HG02981 (cell line): Measurements from ENCODE around the gene GPT2.
A peak's percentile ranks its signal among the peaks of the same experiment; 100 is the strongest.
"Not testable (repeated sequence)": the region's sequence is repeated elsewhere in the genome, so short reads cannot be mapped to it uniquely, and the experiment has no call there.

Source experiments
- ATAC-seq: cut with Tn5 transposase; IDR thresholded peaks from one replicate; pipeline ENCODE4 v1.9.1; 2021; ENCODE audit warnings: mild to moderate bottlenecking, moderate library complexity; ENCODE audit not compliant: unreplicated experiment

Gene GPT2

DNA sequence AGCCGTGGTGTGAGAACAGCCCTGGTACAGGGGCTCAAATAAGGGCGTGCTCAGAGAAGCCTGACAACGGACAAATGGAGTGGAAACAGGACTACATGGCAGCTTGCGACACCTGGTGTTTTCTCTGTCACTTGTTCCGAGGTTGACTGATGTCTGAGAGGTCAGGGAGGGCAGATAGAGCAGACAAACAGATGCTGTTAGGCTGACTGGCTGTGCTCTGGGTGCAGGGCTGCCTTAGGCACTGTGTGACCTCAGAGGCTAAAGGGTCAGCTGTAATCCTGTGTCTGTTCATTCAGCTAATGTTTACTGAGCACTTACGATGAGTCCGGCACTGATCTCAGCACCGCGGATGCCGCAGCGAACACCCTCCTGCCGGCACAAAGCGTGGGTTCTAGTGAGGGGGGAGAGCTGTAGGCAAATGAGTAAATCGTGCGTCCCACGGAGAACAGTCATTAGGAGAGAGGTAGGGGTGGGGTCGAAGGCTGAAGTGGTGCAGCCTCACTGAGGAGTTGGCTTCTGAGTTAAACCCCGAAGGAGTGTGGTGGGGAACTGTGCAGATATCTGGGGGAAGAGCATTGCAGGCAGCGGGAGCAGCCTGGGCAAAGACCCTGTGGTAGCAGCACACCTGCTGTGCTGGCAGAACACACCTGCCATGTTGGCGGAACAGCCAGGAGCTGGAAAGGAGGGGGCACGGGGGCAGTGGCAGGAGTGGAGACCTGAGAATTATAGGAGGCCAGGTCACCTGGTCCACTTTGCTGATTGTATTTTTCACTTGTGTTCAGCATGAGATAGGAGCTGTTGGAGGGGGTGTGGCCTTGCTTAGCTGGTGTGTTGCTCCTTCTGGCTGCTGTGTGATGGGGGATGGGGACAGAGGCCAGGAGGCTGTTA lies 35.0 kb downstream of the GPT2 start:
- ATAC-seq, result peak; percentile 86

DNA sequence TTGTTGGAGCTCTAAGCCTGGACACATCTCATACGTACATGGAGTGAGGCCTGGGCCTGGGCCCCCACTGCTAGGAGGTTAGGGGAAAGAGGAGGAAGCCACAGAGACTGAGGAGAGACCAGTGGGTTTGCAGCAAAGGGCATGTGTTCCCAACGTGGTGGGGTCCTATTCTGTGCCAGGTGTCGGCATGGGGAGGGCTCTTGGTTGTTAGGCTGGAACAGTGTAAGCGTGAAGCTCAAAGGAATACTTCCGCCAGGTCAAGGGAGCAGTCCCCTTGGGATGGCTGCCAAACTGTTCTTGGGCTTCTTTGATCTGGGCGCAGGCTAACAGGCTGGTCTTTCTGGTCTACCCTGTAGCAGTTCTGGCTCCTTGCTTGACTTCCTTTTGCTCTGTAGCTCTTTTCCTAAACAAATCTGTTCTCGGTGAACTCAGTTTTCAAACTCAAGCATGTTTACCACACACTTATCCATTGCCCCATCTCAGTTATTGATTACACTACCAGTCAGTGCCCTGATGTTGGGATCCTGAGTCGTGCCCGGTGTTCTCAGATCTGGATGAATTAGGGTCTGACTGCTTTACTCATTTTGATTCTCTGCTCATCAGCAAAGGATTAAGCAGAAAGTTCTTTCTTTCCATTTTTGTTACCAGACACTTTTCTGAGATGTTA lies 36.4 kb downstream of the GPT2 start:
- ATAC-seq, result no peak

DNA sequence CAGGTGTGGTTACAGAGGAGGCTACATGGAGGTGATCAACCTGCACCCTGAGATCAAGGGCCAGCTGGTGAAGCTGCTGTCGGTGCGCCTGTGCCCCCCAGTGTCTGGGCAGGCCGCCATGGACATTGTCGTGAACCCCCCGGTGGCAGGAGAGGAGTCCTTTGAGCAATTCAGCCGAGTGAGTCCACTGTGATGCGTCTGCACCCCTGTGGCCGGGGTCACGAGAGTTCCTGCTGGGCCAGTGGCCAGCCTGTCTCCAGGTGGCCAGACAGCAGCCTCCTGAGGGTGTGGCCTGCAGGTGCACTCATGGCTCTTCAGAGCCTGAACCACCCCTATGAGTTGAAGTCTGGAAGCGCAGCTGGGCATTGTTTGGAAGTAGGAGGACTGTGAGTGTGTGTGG lies 38.1 kb downstream of the GPT2 start:
- ATAC-seq, result no peak

DNA sequence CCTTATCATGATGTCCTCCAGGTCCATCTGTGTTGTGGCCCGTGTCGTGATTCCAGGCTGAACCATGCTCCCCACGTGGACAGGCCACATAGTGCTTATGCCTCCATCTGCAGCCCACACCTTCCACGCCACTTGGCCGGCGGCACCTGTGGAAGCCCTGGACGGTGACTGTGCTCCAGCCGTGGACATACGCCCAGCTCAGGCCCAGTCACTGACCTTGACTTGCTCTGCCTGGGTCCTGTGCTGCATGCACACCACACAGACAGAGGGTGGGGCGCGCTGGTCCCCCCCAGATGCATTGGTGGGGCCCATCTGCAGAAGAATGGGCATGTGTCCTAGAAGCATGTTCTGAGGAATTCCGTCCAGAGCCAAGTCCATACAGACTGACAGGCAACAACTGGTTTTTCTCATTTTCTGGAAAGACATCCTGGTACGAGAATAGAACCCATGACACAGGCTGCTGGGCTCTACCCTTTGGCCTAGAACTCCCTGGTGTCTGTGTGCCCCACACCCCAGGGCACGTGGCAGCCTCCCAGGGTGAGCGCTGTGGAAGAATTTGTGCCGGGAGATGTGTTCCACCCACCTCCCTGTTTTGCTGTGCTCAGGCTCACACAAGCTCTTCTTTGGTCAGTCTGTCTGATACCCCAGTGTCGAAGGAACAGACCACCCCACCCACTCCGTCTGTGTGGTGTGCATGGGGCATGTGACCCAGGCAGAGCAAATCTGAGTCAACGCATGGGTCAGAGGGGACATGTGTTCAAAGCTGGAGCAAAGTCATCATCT lies 39.5 kb downstream of the GPT2 start:
- no peak for ATAC-seq

DNA sequence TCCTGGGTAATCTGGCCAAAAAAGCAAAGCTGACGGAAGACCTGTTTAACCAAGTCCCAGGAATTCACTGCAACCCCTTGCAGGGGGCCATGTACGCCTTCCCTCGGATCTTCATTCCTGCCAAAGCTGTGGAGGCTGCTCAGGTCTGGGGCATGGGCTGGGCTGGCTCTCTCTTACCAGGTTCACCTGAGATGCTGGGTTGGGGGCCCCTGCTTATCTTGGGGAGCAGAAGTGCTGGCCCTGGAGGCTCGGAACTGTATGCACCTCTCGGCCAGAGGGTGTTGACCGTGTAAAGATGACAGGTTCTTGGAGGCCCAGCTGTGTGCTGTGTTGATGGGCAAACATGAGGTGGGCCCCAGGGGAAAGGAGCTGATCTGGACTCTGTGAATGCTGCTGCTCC lies 40.2 kb downstream of the GPT2 start:
- no peak for ATAC-seq

DNA sequence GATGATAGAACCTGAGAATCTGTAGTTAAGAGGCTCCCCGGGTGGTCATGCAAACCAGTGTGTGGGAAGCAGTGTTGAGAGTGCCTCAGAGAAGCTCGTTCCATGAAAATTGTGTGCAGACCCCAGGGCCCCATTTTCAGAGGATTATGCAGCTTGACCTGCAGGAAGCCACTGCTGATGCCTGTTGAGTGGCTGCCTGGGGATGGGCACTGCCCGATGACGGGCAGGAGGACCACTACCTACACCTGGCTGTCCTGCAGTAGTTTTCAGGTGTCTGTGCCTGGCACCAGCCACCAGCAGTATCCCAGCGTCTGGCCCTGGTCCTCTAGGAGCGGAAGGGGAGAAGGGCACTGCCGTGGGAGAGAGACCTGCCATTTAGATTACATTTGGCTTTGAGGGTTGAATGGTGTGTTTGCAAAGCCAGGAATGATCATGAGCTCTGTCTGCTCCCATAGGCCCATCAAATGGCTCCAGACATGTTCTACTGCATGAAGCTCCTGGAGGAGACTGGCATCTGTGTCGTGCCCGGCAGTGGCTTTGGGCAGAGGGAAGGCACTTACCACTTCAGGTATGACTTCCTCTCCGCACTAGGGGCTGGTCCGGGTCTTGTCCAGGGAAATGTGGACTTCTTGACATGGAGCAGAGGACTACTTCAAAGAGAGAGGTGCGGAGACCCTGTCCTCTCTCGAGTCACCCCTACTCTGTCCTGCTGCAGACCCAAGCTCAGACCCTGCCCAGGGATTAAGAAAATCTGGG lies 42.5 kb downstream of the GPT2 start:
- ATAC-seq, result no peak

DNA sequence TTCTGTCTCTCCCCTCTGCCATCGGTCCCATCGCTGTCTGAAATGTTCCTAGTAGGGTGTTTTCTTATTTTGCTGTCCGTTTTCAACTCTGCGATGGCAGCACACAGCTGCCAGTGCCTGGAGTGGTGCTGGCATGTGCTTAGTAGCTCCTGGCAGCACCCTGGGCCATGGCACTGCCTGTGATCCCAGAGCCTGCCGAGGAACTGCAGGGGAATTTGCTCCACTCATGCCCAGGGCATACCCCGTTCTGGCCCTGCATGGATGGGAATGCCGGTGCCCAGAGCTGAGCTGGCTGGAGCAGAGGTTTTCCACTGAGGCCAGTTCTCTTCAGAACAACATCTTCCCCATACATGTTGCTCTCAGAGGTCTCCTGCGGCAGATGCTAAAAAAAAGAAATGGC lies 43.1 kb downstream of the GPT2 start:
- ATAC-seq, result no peak

DNA sequence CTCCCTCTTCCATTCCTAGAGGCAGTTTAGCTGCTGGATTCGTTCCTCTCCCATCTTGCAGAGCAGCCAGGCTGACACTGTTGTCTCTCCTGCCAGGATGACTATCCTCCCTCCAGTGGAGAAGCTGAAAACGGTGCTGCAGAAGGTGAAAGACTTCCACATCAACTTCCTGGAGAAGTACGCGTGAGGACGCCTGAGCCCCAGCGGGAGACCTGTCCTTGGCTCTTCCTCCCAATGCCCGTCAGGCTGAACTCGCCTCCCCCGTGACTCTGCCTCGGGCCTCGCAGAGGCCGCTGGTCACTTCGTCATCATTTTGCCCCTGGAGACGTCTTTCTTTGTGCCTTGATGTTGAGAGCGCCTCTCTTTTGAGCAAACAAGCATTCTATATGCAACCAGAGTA lies 44.6 kb downstream of the GPT2 start:
- no peak for ATAC-seq

DNA sequence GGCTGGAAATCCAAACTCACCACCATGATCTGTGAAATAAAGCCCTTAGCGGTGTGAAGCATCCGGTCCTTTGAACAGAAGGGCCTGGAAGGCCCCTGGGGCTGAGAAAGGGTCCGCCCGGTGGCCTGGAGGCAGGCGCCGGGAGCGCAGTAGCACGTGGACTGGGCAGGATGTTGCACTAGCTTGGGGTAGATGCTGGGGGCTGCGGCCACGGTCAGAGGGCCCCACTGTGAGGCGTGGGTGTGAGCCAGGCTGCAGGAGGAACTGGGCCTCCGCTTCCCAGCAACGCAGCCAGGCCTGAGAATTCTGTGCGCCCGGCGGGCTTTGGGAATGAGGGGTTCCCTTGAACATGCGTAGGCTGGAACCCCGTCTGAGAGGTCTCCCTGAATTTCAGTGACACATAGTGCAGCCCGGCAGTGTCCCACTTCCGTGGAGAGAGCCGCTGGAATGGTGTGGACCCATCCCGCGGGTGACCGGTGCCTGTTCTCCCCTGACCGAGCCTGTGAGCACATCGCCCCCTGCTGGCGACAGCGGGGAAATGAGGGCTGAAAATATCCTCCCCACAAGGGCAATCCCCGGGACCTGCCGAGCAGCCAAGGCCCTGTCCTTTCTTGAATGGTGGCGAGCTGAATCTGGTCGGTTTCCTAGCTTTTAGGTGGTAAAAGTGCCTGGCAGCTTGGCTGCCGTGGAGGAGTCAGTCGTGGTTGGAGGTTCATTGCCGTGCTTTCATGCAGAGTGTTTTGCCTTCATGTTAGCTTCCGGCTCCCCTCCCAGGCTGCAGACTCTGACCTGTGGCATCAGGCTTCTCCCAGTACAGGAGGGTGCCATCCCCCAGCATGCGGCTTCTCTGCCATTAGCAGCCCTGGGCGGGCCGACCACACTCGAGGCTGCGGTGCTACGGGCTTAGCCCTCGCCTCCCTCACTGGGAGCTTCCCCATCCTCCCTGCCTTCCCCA lies 45.5 kb downstream of the GPT2 start:
- peak; percentile 60 for ATAC-seq

DNA sequence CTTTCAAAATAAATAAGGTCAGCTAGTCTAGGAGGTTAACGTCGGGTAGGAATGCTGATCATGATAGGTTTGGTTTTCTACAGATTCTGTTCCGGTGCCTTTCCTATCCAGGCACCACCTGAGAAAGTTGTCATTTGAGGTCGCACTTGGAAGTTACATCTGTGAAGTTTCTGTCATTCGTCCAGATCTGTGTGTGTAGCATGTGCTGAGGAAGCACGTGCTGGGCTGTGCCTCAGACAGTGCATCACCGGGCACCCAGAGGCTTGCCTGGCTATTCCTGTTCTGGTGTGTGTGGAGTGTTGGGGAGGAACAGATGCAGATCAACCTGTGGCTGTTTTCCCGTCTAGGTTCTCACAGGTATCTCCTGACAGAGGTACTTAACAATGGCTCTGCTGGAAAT lies 46.7 kb downstream of the GPT2 start:
- no peak for ATAC-seq

DNA sequence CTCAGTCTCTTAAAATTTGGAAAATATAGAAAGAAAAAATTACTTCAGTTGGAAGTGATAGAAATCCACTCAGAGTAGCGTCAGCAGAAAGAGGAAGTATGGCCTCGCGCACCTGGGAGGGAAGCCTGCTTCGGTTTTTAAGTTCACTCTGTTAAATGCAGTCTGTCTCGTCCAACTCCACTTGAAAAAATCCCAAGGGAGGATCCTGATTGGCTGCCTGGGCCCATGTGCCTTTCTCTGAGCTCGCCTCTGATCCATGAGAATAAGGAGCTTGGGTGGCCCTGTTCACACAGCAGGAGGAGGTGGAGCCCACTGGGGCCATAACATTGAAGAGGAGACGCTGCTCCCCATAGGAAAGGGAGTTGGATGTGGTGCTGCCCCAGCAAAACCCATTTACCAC lies 48.6 kb downstream of the GPT2 start:
- no peak for ATAC-seq

DNA sequence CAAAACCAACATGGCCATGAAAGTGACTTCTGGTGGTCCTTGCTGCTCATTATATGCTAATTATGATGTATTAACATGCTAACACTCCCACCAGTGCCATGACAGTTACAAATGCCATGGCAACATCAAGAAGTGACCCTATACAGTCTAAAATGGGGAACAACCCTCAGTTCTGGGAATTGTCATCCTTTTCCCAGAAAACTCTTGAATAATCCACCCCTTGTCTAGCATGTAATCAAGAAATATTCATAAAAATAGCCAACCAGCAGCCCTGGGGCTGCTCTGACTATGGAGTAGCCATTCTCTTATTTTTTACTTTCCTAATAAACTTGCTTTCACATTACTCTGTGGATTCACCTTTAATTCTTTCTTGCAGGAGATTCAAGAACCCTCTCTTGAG lies 53.4 kb downstream of the GPT2 start:
- no peak for ATAC-seq

DNA sequence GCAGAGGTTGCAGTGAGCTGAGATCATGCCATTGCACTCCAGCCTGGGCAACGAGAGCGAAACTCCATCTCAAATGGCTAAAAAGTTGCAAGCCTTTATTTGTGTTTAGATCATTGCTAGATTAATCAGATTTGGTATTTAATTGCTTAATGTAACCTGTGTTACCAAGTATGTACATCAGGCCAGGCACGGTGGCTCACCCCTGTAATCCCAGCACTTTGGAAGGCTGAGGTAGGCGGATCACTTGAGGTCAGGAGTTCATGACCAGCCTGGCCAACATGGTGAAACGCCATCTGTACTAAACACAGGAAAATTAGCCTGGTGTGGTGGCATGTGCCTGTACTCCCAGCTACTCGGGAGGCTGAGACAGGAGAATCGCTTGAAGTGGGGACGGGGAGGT lies 60.6 kb downstream of the GPT2 start:
- ATAC-seq, result not testable (repeated sequence)

DNA sequence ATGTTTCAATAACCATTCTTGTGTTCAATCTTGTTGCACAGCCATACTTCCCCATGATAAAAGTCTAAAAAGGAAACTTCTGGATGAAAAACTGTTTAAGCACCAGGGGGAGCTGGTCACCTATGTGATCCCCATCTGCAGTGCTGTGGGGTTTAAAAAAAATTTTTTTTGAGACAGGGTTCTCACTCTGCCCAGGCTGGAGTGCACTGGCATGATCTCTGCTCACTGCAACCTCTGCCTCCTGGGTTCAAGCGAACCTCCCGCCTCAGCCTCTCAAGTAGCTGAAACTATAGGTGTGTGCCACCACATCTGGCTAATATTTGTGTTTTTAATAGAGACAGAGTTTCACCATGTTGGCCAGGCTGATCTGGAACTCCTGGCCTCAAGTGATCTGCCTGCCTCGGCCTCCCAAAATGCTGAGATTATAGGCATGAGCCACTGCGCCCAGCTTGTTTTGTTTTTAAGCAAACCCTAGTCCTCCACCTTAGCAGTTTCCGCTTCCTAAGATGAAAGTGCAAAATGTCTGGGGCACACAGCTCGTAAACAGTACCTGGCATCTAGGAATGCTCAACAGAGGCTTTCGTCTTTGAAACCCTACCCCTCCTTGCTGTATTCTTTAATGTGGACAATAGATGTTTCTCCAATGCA lies 63.9 kb downstream of the GPT2 start:
- peak; percentile 57 for ATAC-seq

DNA sequence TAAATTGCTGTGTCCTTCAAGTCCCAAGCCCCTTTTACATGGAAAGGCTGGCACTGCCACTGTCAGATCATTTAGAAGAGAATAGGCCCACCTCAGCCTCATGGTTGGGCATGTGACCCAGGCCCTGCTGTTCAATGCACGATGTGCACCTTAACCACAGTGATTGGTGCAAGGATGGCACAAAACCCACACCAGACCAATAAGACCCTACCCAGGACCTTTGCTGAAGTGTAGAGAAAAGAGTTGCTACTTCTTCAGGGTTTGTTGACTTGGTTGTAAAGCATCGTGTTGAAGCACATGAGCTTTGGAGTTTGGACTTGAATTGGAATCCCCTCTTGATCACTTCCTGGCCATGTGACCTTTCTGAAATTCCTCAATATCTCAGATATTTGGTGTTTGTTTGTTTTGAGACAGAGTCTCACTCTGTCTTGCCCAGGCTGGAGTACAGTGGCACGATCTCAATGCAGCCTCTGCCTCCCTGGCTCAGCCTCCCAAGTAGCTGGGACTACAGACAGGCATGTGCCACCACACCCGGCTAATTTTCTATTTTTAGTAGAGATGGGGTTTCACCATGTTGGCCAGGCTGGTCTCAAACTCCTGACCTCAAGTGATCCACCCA lies 64.5 kb downstream of the GPT2 start:
- no peak for ATAC-seq

DNA sequence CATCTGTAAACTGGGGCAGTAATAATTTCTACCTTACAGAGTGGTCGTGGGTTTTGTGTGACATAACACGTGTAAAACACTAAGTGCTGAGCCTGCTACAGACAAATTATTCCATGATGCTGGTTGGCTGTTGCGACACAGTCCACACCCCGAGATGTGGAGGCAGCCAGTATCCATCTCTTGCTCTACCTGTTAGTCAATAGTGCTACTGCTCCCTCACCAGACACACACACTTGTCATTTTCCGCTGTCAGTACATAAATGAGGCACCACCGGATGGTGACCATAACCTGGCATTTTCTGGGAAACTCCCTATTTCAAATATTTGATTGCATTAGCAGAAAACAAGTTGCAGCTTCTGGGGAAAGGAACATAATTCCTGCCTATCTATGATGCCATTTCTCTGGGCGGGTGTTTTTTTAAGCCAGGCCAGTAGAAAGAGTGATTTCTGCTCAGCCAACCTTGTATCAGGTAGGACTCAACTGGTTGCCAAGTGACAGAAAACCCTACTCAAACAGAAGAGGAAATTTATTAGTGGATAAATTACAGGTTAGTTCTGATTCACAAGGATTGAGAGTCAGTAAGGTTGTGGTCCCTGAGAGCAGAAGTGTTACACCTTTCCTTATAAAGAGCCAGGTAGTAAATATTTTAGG lies 65.2 kb downstream of the GPT2 start:
- no peak for ATAC-seq

DNA sequence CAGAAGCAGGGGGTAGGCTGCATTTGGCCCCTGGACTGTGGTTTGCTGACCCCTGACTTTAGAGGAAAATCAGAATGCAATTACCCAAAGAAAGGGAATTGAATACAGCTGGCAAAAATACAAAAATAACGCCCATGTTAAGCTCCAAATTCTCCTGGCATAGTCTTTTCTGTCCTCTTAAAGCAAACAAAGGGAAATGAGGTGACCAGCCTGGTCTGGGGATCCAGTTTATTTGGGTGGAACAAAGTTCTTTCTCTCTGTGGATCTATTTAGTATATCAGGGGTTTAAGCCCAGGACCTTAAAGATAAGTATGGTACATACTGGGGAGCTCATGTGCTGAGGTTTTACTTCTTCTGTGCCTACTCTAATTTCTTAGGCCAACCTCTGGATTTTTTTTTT lies 65.8 kb downstream of the GPT2 start:
- ATAC-seq, result no peak

DNA sequence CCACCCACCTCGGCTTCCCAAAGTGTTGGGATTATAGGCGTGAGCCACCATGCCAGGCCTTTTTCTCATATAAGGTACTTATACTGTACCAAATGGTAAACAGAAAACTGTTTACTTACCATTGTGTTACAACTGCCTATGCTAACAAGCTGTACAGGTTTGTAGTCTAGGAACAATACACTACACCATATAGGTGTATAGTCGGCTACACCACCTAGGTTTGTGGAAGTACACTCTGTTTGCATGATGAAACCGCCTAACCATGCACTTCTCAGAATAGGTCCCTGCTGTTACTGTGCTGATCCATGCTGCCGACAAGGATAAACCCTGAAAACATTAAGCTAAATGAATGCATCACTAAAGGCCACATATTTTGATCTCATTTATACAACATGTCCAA lies 70.4 kb downstream of the GPT2 start:
- ATAC-seq, result no peak
